ENCODE results near the gene EML1.

DNA sequence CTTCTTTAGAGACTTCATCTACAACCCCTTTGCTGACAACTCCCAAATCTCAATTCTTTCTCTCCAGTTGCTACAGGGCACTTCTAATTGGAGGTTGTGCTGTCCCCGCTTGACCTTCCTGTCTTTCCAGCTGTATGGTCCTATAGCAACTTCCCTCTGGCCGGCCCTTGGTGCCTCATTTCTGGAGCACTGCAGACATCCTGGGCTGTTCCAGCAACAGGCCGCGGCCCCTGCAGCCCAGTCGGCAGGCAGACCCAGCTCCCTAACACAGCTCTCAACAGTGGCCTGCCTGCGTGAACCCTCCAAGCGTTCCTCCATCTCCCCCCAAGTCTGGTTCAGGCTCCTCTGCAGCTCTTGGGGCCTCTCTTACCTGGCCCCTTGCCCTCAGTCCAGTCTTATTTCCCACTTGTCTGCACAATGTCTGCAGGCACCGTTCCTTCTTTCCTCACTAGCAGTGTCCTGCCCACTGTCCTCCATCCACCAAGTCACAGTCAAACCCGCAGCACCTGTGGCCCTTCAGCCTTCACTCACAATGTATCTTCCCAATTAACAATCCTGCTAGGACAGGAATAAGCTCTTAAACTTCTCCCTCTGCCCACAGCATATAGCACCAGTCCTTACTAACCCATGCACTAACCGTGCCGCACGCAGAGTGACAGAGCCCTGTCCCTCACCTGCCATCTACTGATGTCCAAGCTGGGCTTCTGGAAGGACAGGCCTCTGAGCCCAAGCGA, 1.6 kb upstream of the EML1 start:
- TF ChIP-seq, protein P1, sequence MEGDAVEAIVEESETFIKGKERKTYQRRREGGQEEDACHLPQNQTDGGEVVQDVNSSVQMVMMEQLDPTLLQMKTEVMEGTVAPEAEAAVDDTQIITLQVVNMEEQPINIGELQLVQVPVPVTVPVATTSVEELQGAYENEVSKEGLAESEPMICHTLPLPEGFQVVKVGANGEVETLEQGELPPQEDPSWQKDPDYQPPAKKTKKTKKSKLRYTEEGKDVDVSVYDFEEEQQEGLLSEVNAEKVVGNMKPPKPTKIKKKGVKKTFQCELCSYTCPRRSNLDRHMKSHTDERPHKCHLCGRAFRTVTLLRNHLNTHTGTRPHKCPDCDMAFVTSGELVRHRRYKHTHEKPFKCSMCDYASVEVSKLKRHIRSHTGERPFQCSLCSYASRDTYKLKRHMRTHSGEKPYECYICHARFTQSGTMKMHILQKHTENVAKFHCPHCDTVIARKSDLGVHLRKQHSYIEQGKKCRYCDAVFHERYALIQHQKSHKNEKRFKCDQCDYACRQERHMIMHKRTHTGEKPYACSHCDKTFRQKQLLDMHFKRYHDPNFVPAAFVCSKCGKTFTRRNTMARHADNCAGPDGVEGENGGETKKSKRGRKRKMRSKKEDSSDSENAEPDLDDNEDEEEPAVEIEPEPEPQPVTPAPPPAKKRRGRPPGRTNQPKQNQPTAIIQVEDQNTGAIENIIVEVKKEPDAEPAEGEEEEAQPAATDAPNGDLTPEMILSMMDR (IDR thresholded peaks at IDR 0.05 in 4 of 5, conservative IDR thresholded peaks at IDR 0.05 in 1 of 5) = no peak
- TF ChIP-seq POLR2A (IDR thresholded peaks at IDR 0.05) = no peak

Data from gastrocnemius medialis (tissue), 4 donors.